Fibroblast of pulmonary artery (primary cell): Measurements from ENCODE around the gene NMS.
A peak's percentile ranks its signal among the peaks of the same experiment; 100 is the strongest.
"Not testable (repeated sequence)": the region's sequence is repeated elsewhere in the genome, so short reads cannot be mapped to it uniquely, and the experiment has no call there.

Experiments used
- DNase-seq: peaks from one replicate; pipeline ENCODE4 v3.0.0-alpha.2; 2010; ENCODE audit warnings: low read depth
- H3K4me3 ChIP-seq: replicated peaks from 2 replicates; pipeline ENCODE4 v1.5.1; 2011; ENCODE audit warnings: low read depth, mild to moderate bottlenecking, control low read depth, low read length, moderate library complexity
- CTCF ChIP-seq: IDR thresholded peaks from 2 replicates; pipeline ENCODE4 v1.5.1; 2011; ENCODE audit warnings: mild to moderate bottlenecking, control low read depth, low read length, inconsistent platforms; ENCODE audit errors: missing control alignments

NMS gene

GRCh38 chr2:100451734-100452133 lies 18.5 kb upstream of the NMS start:
- no peak for DNase-seq
- no peak overlapping the region for H3K4me3 ChIP-seq
- no peak for TF ChIP-seq CTCF

GRCh38 chr2:100453853-100454252 lies 16.4 kb upstream of the NMS start:
- no peak for DNase-seq
- H3K4me3 ChIP-seq, result no peak overlapping the region
- no peak for TF ChIP-seq CTCF

- not testable (repeated sequence) for DNase-seq, H3K4me3 ChIP-seq
Observed at GRCh38 chr2:100456357-100456756, 13.9 kb upstream of the NMS start.

- DNase-seq, result no peak
- no peak overlapping the region for H3K4me3 ChIP-seq
- TF ChIP-seq CTCF, result no peak
Observed at GRCh38 chr2:100460904-100461530, 9.3 kb upstream of the NMS start.

GRCh38 chr2:100470898-100471514 lies 724 bp downstream of the NMS start:
- TF ChIP-seq CTCF, result no peak
- H3K4me3 ChIP-seq, result no peak overlapping the region
- DNase-seq, result peak; percentile 21

GRCh38 chr2:100476606-100477005 lies 6.3 kb downstream of the NMS start:
- no peak for DNase-seq
- H3K4me3 ChIP-seq, result no peak overlapping the region
- no peak for TF ChIP-seq CTCF

GRCh38 chr2:100482741-100483140 lies 12.5 kb downstream of the NMS start:
- no peak overlapping the region for H3K4me3 ChIP-seq
- peak; percentile 1 for DNase-seq
- peak; percentile 11 for TF ChIP-seq CTCF
